Activated CD4-positive, alpha-beta T cell treated with anti-CD3 and anti-CD28 coated beads for 1 hour (primary cell): ENCODE results near the gene OSBP2.

Source experiments
- DNase-seq: peaks from one replicate; pipeline ENCODE4 v3.0.0-alpha.2; 2020

The OSBP2 gene

DNA sequence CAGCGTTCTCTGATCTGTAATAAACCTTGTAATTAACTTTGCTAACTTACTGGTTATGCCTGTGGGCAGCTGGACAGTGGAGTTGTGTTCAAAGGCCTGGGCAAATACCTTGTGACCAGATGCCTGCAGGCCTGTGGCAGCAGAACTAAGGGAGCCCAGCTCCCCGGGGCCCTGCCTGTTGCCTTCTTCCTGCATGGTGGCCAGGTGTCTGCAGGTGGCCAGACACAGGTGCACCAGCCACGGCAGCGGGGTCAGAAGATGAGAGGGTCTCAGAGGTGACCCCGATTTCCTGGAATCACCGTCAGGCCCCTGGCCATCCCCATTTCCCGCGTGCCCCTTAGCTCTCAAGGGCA lies 127.2 kb downstream of the OSBP2 start:
- DNase-seq, result no peak

DNA sequence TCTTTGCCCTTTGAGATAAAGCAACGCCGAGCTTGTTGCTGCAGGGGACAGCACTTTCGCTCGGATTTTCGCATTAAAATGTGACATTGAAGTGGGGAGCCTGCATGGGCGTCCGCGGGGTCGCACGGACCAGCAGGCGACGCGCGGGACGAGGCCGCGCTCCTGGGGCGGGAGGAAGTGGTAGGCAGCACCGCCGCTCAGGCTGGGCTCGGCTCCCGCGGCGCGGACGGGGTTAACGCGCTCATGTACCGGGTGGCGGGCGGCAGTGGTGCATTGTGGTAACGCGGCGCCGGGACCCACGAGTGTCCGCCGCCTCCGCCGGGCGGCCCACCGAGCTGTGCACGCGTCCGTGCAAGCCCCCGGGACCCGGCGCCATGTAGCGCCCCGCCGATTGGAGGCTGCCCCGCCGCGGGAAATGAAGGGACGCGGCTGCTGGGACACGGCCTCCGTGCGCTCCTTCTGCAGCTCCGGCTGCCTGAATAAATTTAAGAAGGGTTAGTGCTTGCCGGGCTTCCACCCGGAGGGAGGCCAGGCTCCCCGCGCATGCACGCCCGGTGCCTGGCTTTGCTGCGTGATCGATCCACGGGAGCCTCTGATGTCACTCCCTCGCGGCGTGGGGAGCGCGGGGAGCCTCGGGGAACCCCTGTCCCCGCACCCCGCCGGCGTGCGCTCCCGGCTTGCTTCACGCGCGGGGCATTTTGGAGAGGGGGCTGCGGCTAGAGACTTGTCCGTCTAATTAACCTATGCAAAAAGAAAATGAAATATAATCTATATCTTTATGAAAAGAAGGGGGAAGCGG lies 127.7 kb downstream of the OSBP2 start:
- DNase-seq, result no peak

DNA sequence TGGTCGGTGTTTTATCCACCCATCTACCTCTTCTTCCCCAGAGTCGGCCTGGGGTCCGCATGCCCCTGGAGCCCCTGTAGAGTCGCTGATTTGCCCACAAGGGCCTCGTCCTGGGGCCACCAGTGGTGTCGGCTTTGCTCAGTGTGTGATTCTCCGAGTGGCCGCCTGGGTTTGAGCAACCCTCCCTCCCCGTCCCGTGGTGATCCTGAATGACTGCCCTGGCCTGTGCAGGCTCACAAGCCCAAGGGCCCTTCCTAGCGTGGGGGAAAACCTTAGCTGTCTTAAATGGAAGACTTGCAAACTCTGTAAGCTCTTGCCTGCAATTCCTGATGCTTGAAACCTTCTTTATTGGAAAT lies 128.3 kb downstream of the OSBP2 start:
- no peak for DNase-seq

DNA sequence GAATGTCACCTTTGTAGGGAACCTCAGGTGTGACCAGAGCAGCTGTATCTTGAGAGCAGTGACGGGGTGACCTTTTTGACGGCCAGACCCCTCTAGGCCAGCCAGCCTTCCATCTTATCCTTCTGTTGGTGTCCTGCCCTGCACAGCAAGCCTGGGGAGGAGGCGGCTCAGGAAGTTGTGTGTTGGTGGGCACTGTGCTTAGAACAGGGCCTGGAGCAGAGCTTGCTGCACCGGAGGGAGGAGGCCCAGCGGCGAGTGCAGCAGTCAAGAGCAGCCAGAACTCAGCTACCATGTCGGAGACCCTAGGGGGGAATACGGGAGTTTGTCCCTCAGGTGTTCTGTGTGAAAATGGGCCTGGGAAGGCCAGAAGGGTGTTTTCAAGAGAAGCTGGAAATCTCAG lies 129.4 kb downstream of the OSBP2 start:
- DNase-seq, result no peak

DNA sequence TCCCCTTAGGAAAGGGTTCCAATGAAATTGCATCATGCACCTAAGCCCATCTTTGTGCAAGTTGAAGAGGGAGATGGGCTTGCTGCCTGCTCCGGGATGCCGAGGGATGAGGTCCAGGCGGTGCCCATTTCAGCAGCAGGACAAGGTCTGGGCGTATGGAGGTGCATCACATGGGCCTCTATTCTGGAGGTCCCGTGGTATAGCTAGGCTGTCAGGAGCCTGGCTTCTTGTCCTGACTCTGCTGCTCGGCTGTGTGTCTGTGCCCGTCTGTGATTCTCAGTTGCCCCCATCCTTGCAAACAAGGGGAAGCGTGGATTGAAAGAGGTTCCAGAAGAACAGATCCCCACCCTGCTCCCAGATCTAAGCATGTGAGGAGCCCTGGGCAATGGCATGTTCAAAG lies 130.0 kb downstream of the OSBP2 start:
- no peak for DNase-seq

DNA sequence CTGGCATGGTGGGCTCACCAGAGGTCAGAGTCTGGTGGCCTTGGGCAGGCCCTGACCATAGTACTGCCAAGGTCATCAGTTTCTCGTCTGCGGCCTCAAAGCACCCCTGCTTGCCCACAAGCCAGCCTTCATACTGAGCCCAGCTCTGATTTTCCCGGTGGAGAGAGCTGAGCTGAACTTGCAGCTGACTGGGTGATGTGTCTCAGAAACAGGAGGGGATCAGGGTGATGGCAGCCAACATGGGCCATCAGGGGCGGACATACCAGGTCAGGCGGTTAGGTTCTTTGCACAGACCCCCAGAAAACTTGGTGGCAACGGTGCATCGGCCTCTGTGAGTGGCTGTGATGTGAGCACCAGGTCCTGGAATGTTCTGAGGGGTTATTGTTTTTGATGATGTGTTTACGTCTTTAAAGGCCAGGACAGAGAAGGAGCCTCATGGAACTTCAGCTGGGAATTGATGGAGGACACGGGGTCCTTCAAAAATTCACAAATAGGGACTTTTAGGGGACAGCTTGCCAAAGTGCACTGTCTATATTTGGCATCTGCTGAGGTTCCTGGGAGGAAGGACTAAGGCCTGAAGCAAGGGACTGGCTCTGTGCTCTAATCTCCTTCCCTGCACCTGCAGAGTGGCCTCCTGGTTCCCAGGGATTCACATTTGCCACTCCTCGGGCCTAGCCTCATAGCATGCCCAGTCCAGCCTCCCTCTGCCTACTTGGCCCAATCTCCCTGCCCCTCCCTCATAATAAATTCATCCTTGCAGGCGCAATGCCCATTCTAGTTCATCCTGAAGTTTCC lies 131.2 kb downstream of the OSBP2 start:
- DNase-seq, result no peak

DNA sequence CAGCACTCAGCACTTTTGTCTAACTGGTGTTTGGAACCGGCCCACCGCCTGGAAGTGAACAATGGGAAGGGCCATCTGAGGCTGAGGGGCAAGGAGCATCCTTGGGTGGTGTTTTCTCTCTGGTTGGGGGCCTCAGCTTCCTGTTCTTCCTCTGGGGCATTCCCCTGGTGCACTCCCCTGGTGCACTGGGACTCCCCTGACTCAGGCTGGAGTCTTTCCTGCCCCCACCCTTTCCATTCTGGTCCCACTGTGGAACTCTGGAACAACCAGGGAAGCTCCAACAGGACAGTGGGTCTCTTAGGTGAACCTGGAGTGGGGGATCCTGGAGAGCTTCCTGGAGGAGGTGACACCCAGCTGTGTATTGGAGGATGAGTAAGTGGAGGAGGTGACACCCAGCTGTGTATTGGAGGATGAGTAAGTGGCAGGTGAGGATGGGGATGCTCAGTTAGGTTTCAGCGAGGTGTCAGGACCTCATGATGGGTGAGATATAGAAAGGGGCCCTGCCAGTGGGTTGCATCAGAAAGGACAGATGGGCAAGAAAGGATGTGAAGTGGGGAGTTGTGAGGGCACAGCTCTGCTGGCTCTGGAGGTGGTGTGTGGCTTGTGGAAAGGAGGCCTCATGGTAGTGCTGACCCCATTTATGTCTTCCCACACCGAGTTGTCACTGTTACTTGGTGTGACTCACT lies 132.1 kb downstream of the OSBP2 start:
- DNase-seq, result no peak

DNA sequence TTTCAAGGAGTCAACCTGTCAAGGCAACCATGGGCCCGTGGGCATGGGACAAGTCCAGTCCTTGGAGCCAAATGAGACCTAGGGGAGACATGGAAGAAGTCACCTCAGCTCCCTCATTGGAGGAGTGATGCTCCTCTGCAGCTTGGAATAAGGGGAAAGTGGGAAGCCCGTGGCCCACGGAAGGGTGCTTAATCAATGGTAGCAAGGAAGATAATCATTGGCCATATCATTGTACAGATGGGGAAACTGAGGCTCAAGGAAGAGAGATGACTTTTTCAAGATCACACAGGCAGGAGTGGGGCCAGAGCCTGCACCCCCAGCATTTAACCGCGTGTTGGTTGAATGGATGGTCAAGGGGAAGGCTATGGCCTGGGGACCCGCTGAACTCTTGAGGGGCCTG lies 133.0 kb downstream of the OSBP2 start:
- no peak for DNase-seq

DNA sequence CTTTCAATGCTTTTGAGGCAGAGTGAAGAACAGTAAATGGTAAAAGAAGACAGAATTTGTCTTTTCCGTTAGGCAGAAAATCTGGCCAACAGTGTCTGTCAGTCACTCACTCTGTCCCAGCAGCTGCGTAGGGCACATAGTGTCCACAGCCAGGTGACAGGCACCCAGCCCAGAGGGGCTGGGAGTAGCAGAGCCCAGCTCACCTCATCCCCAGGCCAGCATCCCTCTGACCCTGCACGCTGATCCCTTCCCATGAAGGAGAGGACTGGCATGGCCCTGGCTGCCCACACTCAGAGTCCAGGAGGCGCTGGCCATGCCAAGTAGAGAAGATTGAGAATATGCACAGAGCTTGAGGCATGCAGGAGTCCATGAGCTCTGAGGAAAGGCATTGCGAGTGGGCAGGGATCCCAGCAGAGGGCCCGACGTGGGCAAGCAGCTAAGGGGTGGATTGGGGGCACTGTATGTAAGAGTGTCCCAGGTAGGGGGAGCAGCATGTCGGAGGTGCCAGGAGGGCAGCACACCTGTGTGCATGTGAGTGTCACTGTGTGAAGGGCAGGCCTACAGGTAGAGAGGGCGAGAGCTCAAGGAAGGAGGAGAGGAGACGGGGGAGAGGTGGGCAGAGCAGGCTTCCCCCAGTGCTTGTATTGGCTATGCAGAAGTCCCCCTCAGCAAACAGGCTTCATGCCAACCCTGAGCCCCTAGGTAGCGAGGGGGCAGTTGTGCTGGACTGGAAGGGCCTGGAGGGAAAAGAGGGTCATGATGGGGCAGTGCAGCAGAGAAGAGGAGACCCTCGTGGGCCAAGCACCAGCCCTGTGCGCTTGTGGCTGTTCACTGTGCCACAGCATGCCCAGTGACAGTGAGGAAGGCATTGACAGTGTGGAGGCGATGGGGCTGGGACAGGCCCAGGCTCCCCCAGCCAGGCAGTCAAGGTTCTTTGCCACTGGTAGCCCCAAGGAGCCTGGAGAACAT lies 133.8 kb downstream of the OSBP2 start:
- no peak for DNase-seq

DNA sequence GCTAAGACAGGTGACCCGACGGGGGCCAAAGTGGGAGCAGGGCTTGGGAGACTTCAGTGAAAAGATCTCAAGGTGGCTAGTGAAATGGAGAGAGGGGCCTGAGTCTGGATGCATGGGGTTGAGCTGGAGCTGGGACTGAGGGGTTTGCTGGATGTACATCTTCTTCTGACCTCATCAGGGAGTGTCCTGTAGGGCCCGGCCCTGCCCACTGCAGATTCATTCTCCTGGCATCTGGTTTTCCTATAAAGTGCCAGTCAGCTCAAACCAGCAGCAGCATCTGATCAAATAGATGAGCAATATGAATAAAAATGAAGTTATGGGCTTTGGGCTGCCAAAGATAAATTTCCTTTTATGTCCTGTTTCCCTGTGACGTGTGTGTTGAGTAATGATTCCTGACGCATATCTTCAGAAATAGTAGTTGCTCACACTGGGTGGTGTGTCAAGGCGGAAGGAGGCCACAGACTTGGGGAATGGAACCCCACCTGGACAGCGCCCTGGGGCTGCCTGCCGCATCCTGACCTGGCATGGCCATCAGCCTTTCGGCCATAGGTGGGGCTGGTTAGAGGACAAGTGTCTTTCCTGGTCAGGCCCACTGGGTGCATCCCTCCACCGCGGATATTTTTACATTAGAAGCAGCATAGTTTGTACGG lies 135.4 kb downstream of the OSBP2 start:
- DNase-seq, result no peak

DNA sequence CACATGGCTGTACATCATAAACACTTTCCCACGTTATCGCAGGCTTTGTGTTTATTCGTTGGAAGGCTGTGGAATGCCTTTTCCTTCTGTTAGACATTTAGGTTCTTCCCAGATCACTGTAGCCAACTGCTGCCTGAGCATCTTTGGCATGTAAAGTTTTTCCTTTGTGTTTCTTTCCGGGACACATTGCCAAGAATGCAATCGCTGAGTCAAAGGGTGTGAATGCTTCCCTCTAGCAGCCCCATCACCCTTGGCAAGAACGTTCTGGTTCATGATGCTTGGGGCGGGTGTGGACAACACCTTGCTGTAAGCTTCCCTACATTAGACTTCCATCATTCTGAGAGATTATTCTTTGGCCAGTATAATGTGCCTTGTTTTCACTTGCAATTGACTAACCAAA lies 136.2 kb downstream of the OSBP2 start:
- DNase-seq, result no peak

DNA sequence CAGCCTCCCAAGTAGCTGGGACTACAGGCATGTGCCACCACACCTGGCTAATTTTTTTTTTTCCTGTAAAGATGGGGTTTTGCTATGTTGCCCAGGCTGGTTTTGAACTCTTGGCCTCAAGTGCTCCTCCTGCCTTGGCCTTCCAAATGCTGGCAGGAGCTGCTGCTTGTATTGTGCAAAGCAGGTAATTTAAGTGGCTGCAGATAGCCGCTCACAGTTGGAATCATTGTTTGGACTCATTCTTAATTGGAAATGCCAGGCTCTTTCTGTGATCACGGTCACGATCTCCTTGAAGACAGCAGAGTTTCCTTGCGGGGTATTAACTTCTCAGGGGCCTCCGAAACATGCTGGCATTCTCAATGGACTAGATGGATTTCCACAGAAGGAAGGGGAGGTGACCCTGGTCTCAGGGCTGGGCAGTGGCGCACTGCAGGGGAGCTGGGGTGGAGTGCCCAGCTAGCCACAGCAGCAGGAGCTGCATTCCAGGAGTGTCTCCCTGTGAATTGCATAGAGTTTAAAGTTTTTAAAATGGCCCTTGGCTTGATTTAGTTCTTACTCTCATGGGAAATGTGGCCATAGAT lies 137.8 kb downstream of the OSBP2 start:
- DNase-seq, result no peak

DNA sequence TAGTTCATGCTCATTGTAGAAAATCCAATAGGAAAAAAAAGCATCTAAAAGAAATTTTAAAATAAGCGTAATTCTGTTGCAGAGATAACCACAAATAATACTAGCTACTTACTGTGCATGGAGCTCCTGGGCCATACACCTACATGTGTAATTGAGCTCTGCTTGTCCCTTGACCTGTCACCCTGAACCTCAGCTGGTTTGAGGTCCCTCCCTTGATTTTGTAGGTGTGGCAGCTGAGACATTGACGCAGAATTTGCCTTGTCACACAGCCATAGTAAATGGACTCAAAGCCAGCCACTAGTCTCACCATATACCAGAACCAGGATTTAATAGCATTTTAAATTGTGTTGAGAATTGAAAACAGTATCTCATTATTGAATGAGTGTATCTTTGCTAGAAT lies 138.6 kb downstream of the OSBP2 start:
- no peak for DNase-seq

DNA sequence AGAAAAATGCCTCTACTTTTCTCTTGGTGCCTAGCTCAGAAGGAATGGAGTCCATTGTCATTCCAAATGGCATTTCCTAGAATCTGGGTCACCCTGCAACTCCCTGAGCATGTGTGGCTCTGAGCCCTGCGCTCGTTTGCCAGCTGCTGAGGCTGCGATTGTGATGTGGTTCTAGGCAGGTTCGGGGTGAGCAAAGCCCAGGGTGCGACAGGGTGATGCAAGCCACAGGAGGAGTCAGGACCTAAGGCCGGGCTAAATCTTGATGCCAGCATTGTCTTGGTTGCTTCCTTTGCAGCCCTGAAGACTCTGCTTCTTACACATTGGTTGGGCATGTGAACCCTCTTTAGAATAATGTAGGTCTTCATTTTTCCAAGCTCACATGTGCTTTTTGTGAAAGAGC lies 142.9 kb downstream of the OSBP2 start:
- no peak for DNase-seq

DNA sequence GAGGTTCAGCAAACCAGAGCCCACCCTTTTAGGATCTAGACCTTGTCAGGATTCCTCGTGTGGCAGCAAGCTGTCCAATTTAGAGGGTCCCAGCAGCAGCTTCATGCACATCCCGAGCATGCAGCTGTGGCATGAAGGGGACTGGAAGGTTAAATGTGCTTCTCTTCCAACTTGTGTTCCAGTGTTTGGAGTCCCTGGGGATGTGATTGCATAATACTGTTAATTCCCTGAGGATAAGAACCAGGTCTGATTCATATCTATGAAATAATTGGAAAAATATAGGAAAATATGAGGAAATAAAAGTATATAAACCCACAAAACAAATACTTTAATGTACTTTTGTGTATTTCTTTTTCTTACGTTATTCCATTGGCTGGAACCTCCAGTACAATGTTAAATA lies 143.4 kb downstream of the OSBP2 start:
- no peak for DNase-seq

DNA sequence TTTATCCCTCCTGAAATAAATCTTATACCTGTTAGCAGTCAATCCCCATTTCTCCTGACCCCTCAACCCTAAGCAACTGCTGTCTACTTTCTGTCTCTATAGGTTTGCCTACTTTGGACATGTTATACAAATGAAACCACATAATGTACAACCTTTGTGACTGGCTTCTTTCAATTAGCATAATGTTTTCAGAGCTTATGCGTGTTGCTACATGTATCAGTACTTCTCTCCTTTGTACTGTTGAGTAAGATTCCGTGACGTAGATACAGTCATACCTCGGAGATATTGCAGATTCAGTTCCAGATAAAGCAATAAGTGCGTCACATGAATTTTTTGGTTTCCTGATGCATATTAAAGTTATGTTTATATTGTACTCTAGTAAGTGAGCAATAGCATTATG lies 146.6 kb downstream of the OSBP2 start:
- DNase-seq, result no peak

DNA sequence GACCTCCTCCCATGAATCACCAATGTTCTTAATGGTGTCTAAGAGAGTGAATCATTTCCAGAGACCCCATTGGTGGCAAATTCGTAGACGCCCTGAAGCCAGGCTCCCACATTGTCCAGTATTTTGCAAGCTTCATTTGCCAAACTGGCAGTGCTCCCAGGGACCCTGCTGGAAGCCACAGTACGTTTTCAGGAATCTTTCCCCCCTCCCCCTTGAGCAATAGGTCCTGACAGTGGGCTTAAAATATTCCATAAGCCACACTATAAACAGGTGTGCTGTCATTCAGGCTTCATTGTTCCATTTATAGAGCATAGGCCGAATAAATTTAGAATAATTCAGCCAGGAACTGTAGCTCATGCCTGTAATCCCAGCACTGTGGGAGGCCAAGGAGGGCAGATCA lies 148.6 kb downstream of the OSBP2 start:
- DNase-seq, result no peak

DNA sequence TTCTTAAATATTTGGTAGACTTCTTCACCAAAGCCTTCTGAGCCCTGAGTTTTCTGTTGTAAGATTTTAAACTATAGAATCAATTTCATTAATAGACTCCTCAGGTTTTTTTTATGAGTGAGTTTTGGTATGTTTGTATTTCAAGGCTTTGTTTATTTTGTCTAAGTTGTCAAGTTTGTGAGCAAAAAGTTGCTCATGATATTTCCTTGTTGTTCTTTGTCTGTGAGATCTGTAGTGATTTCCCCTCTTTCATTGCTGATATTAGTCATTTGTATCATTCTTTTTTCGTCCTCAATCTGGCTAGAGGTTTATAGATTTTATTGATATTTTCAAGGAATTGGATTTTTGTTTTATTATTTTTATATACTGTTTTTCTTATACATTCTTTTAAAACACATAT lies 152.9 kb downstream of the OSBP2 start:
- no peak for DNase-seq

DNA sequence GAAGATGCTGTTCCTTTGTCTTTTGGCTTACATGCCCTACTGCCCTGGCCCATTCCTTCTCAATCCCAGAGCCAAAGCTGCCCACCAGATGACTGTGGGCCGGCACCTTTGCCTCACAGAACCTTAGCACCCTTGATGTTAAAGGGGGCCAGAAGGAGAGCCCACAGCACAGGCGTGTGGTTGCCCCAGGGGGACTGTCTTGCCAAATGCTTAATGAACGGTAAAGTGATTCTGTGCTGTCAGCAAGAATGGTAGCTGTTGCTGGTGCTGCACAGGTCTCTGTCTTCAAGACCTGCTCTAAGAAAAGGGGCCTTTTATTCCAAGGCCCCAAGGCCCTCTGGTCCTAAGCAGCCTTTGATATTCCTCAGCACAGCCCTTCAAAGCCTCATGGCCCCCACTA lies 160.6 kb downstream of the OSBP2 start:
- DNase-seq, result no peak

DNA sequence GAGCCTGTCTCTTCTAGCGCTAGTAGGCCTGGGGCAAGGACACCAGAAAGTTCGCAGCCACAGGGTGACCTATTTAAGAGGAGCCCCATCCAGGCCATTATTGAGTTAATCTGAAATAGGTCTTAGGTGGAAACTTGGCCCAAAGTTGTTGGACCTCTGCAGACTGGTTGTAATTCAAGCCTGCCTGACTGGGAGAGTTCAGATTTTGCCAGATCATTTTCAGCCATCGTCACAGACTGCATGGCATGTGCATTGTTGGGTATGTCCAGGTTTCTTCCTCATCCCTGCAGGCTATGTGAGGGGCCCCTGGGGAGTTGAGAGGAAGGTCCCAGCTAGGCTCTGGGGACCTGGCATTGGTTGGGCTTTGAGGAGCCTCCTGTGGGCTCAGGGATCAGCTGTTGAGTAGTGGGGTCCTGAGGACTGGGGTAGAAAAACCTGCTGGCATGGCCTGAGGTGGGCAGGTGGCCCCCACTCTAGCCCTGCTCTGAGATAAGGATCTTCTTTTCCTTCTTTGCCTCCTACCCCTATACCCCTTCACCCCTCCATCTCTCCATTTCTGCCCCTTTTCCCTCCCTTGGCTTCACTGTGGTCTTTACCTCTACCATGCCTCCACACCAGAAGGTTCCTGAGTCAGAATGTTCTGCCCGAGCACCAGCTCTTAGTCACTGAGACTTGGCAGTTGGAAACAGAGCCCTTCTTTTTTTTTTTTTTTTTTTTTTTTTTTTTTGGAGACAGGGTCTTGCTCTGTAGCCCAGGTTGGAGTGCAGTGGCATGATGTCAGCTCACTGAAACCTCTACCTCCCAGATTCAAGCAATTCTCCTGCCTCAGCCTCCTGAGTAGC lies 161.2 kb downstream of the OSBP2 start:
- no peak for DNase-seq
